ENCODE data around the gene STEAP2.

Gene STEAP2

GRCh38 chr7:90256778-90257177 lies 45.2 kb downstream of the STEAP2 start:
- Histone ChIP-seq H3K36me3 (ENCODE audit: insufficient read depth, low read length) (no peaks in the 10 kb centered on the region), H3K27me3 (ENCODE audit: insufficient read depth, low read length, poor library complexity) (no peaks in the 10 kb centered on the region), H3K27ac (ENCODE audit: low read length) (no peak overlapping the region), H3K4me2 (ENCODE audit: insufficient read depth, low read length) (no peak overlapping the region), H3K9me3 (ENCODE audit: insufficient read depth, low read length, severe bottlenecking) (no peaks in the 10 kb centered on the region), H4K20me1 (ENCODE audit: insufficient read depth, low read length) (no peaks in the 10 kb centered on the region), H3K79me2 (ENCODE audit: insufficient read depth, low read length) (no peaks in the 10 kb centered on the region), H3K9ac (ENCODE audit: low read depth, low read length) (no peak overlapping the region), H3K4me1 (ENCODE audit: insufficient read depth, low read length) (no peaks in the 10 kb centered on the region), H2AFZ (ENCODE audit: low read depth, low read length) (no peak overlapping the region), H3K4me3 (ENCODE audit: low read depth in 1 of 2, low read length in 2 of 2) (no peak overlapping the region)
- DNase-seq (no peak), ATAC-seq (ENCODE audit: insufficient read depth, low read depth) (no peak)
- TF ChIP-seq CTCF (IDR thresholded peaks at IDR 0.05; ENCODE audit: borderline replicate concordance, extremely low read depth, low read length, poor library complexity, severe bottlenecking) = no peak
- TF ChIP-seq EZH2 (IDR thresholded peaks at IDR 0.05; ENCODE audit: borderline replicate concordance, low read depth, low read length, severe bottlenecking) = no peak

- H2AFZ ChIP-seq (ENCODE audit: low read depth, low read length) = no peak overlapping the region
- H3K36me3 ChIP-seq (ENCODE audit: insufficient read depth, low read length) = no peaks in the 10 kb centered on the region
- H3K4me1 ChIP-seq (ENCODE audit: insufficient read depth, low read length) = no peaks in the 10 kb centered on the region
- H3K4me2 ChIP-seq (ENCODE audit: insufficient read depth, low read length) = no peak overlapping the region
- no peak overlapping the region for H3K9ac ChIP-seq (ENCODE audit: low read depth, low read length)
- H4K20me1 ChIP-seq (ENCODE audit: insufficient read depth, low read length) = no peaks in the 10 kb centered on the region
- TF ChIP-seq CTCF (IDR thresholded peaks at IDR 0.05; ENCODE audit: borderline replicate concordance, extremely low read depth, low read length, poor library complexity, severe bottlenecking) = no peak
- TF ChIP-seq EZH2 (IDR thresholded peaks at IDR 0.05; ENCODE audit: borderline replicate concordance, low read depth, low read length, severe bottlenecking) = no peak
- ATAC-seq (ENCODE audit: insufficient read depth, low read depth) (no peak), DNase-seq (no peak)
- no peaks in the 10 kb centered on the region for H3K79me2 ChIP-seq (ENCODE audit: insufficient read depth, low read length)
- H3K27me3 ChIP-seq (ENCODE audit: insufficient read depth, low read length, poor library complexity) = no peaks in the 10 kb centered on the region
- no peaks in the 10 kb centered on the region for H3K9me3 ChIP-seq (ENCODE audit: insufficient read depth, low read length, severe bottlenecking)
- no peak overlapping the region for H3K27ac ChIP-seq (ENCODE audit: low read length)
- H3K4me3 ChIP-seq (ENCODE audit: low read depth in 1 of 2, low read length in 2 of 2) = no peak overlapping the region
These were observed 49.9 kb downstream of the STEAP2 start for GRCh38 chr7:90261441-90261840.

- Histone ChIP-seq H2AFZ (ENCODE audit: low read depth, low read length) (no peak overlapping the region), H3K4me2 (ENCODE audit: insufficient read depth, low read length) (no peak overlapping the region), H3K27me3 (ENCODE audit: insufficient read depth, low read length, poor library complexity) (no peaks in the 10 kb centered on the region), H3K4me3 (ENCODE audit: low read depth in 1 of 2, low read length in 2 of 2) (no peak overlapping the region), H3K9ac (ENCODE audit: low read depth, low read length) (no peak overlapping the region), H4K20me1 (ENCODE audit: insufficient read depth, low read length) (no peaks in the 10 kb centered on the region), H3K79me2 (ENCODE audit: insufficient read depth, low read length) (no peaks in the 10 kb centered on the region), H3K27ac (ENCODE audit: low read length) (no peak overlapping the region), H3K4me1 (ENCODE audit: insufficient read depth, low read length) (no peaks in the 10 kb centered on the region), H3K36me3 (ENCODE audit: insufficient read depth, low read length) (no peaks in the 10 kb centered on the region), H3K9me3 (ENCODE audit: insufficient read depth, low read length, severe bottlenecking) (no peaks in the 10 kb centered on the region)
- no peak for TF ChIP-seq EZH2 (IDR thresholded peaks at IDR 0.05; ENCODE audit: borderline replicate concordance, low read depth, low read length, severe bottlenecking)
- peak; percentile 21 for TF ChIP-seq CTCF (IDR thresholded peaks at IDR 0.05; ENCODE audit: borderline replicate concordance, extremely low read depth, low read length, poor library complexity, severe bottlenecking)
- DNase-seq = no peak
- ATAC-seq (ENCODE audit: insufficient read depth, low read depth) = peak; percentile 58; the same call in 1 of the 3 replicates
These were observed 50.9 kb downstream of the STEAP2 start for GRCh38 chr7:90262438-90262837.

- TF ChIP-seq EZH2 (IDR thresholded peaks at IDR 0.05; ENCODE audit: borderline replicate concordance, low read depth, low read length, severe bottlenecking) = no peak
- no peak for TF ChIP-seq CTCF (IDR thresholded peaks at IDR 0.05; ENCODE audit: borderline replicate concordance, extremely low read depth, low read length, poor library complexity, severe bottlenecking)
- Histone ChIP-seq H2AFZ (ENCODE audit: low read depth, low read length) (no peak overlapping the region), H3K4me1 (ENCODE audit: insufficient read depth, low read length) (no peaks in the 10 kb centered on the region), H3K27me3 (ENCODE audit: insufficient read depth, low read length, poor library complexity) (no peaks in the 10 kb centered on the region), H3K36me3 (ENCODE audit: insufficient read depth, low read length) (no peaks in the 10 kb centered on the region), H3K4me2 (ENCODE audit: insufficient read depth, low read length) (no peak overlapping the region), H4K20me1 (ENCODE audit: insufficient read depth, low read length) (no peaks in the 10 kb centered on the region), H3K4me3 (ENCODE audit: low read depth in 1 of 2, low read length in 2 of 2) (no peak overlapping the region), H3K79me2 (ENCODE audit: insufficient read depth, low read length) (no peaks in the 10 kb centered on the region), H3K9me3 (ENCODE audit: insufficient read depth, low read length, severe bottlenecking) (no peaks in the 10 kb centered on the region), H3K27ac (ENCODE audit: low read length) (no peak overlapping the region), H3K9ac (ENCODE audit: low read depth, low read length) (no peak overlapping the region)
- ATAC-seq (ENCODE audit: insufficient read depth, low read depth) (no peak), DNase-seq (no peak)
These were observed 55.3 kb downstream of the STEAP2 start for GRCh38 chr7:90266808-90267207.

Data from DND-41 (cell line).